Neural cell (in vitro differentiated cells): ENCODE data around the gene MEPCE.

Experiments used
- CTCF ChIP-seq: fragments of 450-650 bp; IDR thresholded peaks from 2 replicates; pipeline ENCODE4 v1.5.1; 2014; ENCODE audit warnings: antibody characterized with exemption, mild to moderate bottlenecking, moderate library complexity; ENCODE audit not compliant: poor library complexity, severe bottlenecking
- RAD21 ChIP-seq: fragments of 450-650 bp; conservative IDR thresholded peaks from 2 replicates; pipeline ENCODE4 v1.6.1; 2014; ENCODE audit warnings: antibody characterized with exemption, mild to moderate bottlenecking, moderate library complexity
- SMC3 ChIP-seq: fragments of 450-650 bp; conservative IDR thresholded peaks from 2 replicates; pipeline ENCODE4 v1.6.1; 2014; ENCODE audit warnings: antibody characterized with exemption, mild to moderate bottlenecking, moderate library complexity; ENCODE audit not compliant: poor library complexity

GRCh38 chr7:100483090-100483721 lies 53.6 kb downstream of the MEPCE start:
- peak; percentile 77 for TF ChIP-seq RAD21
- TF ChIP-seq SMC3, result peak; percentile 83
- peak; percentile 99 for TF ChIP-seq CTCF
